Prostate gland (tissue), 2 donors: ENCODE results near the gene SEPTIN7. TPM values are rescaled to one million over a fixed set of nuclear protein-coding genes. Genes with fewer than 3 reads are reported as not detected.
A peak's percentile ranks its signal among the peaks of the same experiment; 100 is the strongest.

Experiments used
- DNase-seq: peaks from one replicate; pipeline ENCODE4 v3.0.0-alpha.2; 2019; ENCODE audit warnings: low spot score
- H3K27ac ChIP-seq, 2 donors: fragments of 200-600 bp; sonication (generic); 2 replicates each; pipeline ENCODE4 v1.5.1; 2017 to 2019
- H3K27me3 ChIP-seq: fragments of 200-600 bp; sonication (generic); replicated peaks from 2 replicates; pipeline ENCODE4 v1.5.1; 2019; ENCODE audit not compliant: insufficient read depth
- H3K36me3 ChIP-seq, 2 donors: fragments of 200-600 bp; sonication (generic); 1 replicate in 1 of 2; 2 replicates in 1 of 2; pipeline versions ENCODE4 v1.5.1 to v1.8.1; 2017 to 2019
- H3K4me1 ChIP-seq: fragments of 200-600 bp; sonication (generic); replicated peaks from 2 replicates; pipeline ENCODE4 v1.5.1; 2019
- H3K4me3 ChIP-seq, 2 donors: fragments of 200-600 bp; sonication (generic); 2 replicates each; pipeline ENCODE4 v1.5.1; 2017 to 2019
- H3K9me3 ChIP-seq: fragments of 200-600 bp; sonication (generic); 2 replicates; pipeline ENCODE4 v1.5.1; 2017
- CTCF ChIP-seq, 4 experiments: fragments of 200-600 bp in 2 of 4; fragments of 450-650 bp in 2 of 4; sonication (generic) in 2 of 4; IDR thresholded peaks; 1 replicate in 3 of 4; 2 replicates in 1 of 4; pipeline ENCODE4 v1.5.1; 2016 to 2019; ENCODE audit warnings: antibody characterized with exemption in 4 of 4, mild to moderate bottlenecking in 2 of 4, moderate library complexity in 2 of 4
- POLR2A ChIP-seq: fragments of 450-650 bp; IDR thresholded peaks from one replicate; pipeline ENCODE4 v1.6.1; 2016; ENCODE audit warnings: antibody characterized with exemption, mild to moderate bottlenecking
- POLR2AphosphoS5 ChIP-seq: sonication (generic); formaldehyde crosslinking; IDR thresholded peaks from one replicate; pipeline ENCODE4 v1.6.1; 2017; ENCODE audit warnings: antibody characterized with exemption
- WGBS: methylation state at CpG from one replicate; pipeline ENCODE4 v1.1.5; 2018; 5-methylcytosine and 5-hydroxymethylcytosine counted together
- intact Hi-C: fragments of 100-400 bp; cut with DNase I; formaldehyde crosslinking; loops from one replicate; pipeline ENCODE4 v1.14.2; 2022
- total RNA-seq, 2 donors: library from RNA; depleted of rRNA; stranded (reverse); fragments of >200 nt; gene quantifications; one replicate each; pipeline ENCODE4 v1.1.0, GENCODE V29; 2016

Gene SEPTIN7
- 100 to 1,000 TPM; 135 to 136 TPM for total RNA-seq

GRCh38 chr7:35800718-35801391 is at the start of gene SEPTIN7:
TSS of gene SEPTIN7 (plus strand) at chr7:35801057. CDS start at chr7:35801210, 153 bp downstream.
- Histone ChIP-seq H3K36me3 (no peaks in the 10 kb centered on the region), H3K9me3 (no peaks in the 10 kb centered on the region), H3K27ac (peak within 1 kb of the TSS; percentile 89 to 96), H3K27me3 (no peaks in the 10 kb centered on the region), H3K4me3 (peak within 1 kb of the TSS; percentile 56 to 90), H3K4me1 (no peaks in the 10 kb centered on the region)
- peak; percentile 85 for TF ChIP-seq POLR2A
- TF ChIP-seq POLR2AphosphoS5, result peak; percentile 86
- TF ChIP-seq CTCF (IDR thresholded peaks at IDR 0.05), result no peak
- 1% methylated on average over 54 of the region's 62 CpGs for WGBS
- DNase-seq, result peak; percentile 99
- intact Hi-C loops, result loop anchor here (2.0 to 5.0 kb wide), 3 partner anchors 90 to 351 kb away; partner anchors contain the start of genes EEPD1 and HERPUD2

- Histone ChIP-seq H3K4me3 (no peak overlapping the region), H3K4me1 (no peaks in the 10 kb centered on the region), H3K36me3 (no peaks in the 10 kb centered on the region), H3K27me3 (no peaks in the 10 kb centered on the region), H3K27ac (no peak overlapping the region), H3K9me3 (no peaks in the 10 kb centered on the region)
- WGBS, result 94% methylated on average over 2 of the region's 2 CpGs
- intact Hi-C loops, result no loop called here
- no peak for TF ChIP-seq POLR2A
- TF ChIP-seq POLR2AphosphoS5, result no peak
- no peak for TF ChIP-seq CTCF (IDR thresholded peaks at IDR 0.05)
- no peak for DNase-seq
Measured at GRCh38 chr7:35752742-35753141, 48.1 kb upstream of the SEPTIN7 start.

DNA sequence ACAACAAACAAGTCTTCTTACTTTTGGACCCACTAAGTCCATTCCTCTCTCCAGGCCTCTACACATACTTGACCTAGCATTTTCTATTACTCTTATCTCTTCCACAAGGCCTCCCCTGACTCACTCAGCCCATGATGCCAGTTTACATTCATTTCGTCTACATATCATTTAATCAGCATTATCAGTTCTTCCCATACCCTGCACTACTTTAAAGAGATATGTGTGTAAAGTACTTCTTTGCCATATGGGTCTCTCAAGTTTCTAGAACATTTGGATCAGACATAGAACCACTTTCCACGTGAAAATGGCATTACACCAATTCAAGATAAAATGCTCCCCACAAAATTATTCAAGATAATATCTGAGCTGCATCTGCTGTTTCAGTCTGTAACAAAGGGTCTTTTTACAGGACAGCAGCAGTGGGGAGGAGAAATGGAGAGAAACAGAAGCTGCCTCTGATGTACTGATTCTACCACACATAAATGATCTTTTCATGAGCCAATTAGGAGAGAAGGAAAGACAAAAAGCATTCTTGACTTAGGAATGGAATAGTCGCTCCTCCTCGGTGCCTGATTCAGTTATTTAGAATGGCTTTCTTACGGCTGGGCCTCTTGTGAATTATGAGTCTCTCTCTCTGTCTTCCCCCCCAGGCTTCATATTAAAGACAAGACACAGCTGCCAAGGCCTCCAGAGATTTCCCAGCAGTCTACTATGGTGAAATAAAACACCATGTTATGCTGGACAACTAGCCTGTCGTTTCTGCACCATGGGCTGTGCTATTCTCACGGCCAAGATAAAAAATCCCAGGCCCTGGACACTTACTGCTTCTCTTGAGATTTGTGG is 46.9 kb upstream of the SEPTIN7 start:
- Histone ChIP-seq H3K4me3 (no peak overlapping the region), H3K27ac (no peak overlapping the region), H3K4me1 (no peaks in the 10 kb centered on the region), H3K36me3 (no peaks in the 10 kb centered on the region), H3K9me3 (no peaks in the 10 kb centered on the region), H3K27me3 (no peaks in the 10 kb centered on the region)
- intact Hi-C loops, result no loop called here
- no peak for DNase-seq
- WGBS, result 37% methylated on average over 7 of the region's 7 CpGs
- TF ChIP-seq POLR2A (no peak), CTCF (IDR thresholded peaks at IDR 0.05) (no peak), POLR2AphosphoS5 (no peak)

GRCh38 chr7:35754741-35755140 is 46.1 kb upstream of the SEPTIN7 start:
- no peaks in the 10 kb centered on the region for H3K27me3 ChIP-seq
- H3K4me3 ChIP-seq, result no peak overlapping the region
- H3K9me3 ChIP-seq, result no peaks in the 10 kb centered on the region
- DNase-seq, result no peak
- H3K4me1 ChIP-seq, result no peaks in the 10 kb centered on the region
- WGBS, result 68% methylated on average over 1 of the region's 1 CpG
- TF ChIP-seq POLR2A (no peak), CTCF (IDR thresholded peaks at IDR 0.05) (no peak), POLR2AphosphoS5 (no peak)
- intact Hi-C loops, result no loop called here
- H3K27ac ChIP-seq, result no peak overlapping the region
- no peaks in the 10 kb centered on the region for H3K36me3 ChIP-seq
